Mucosa of stomach (tissue), 1 donor: ENCODE measurements around the gene AMN.

ENCODE experiments used
- H3K27me3 ChIP-seq: one replicate; pipeline ENCODE4 v1.7.0; 2013; ENCODE audit warnings: mild to moderate bottlenecking, low read length; ENCODE audit not compliant: control insufficient read depth, insufficient read depth
- H3K36me3 ChIP-seq: one replicate; pipeline ENCODE4 v1.7.0; 2013; ENCODE audit warnings: low read length; ENCODE audit not compliant: control insufficient read depth, insufficient read depth
- H3K4me1 ChIP-seq: one replicate; pipeline ENCODE4 v1.7.0; 2013; ENCODE audit warnings: mild to moderate bottlenecking, low read length; ENCODE audit not compliant: control insufficient read depth, insufficient read depth
- H3K4me3 ChIP-seq: one replicate; pipeline ENCODE4 v1.7.0; 2013; ENCODE audit warnings: low read length
- H3K9ac ChIP-seq: one replicate; pipeline ENCODE4 v1.7.0; 2013; ENCODE audit warnings: mild to moderate bottlenecking, low read length, moderate library complexity
- H3K9me3 ChIP-seq: one replicate; pipeline ENCODE4 v1.7.0; 2013; ENCODE audit warnings: mild to moderate bottlenecking, low read length, moderate library complexity; ENCODE audit not compliant: control insufficient read depth
- donor health status: Pancreatic carcinoma.

The AMN gene

DNA sequence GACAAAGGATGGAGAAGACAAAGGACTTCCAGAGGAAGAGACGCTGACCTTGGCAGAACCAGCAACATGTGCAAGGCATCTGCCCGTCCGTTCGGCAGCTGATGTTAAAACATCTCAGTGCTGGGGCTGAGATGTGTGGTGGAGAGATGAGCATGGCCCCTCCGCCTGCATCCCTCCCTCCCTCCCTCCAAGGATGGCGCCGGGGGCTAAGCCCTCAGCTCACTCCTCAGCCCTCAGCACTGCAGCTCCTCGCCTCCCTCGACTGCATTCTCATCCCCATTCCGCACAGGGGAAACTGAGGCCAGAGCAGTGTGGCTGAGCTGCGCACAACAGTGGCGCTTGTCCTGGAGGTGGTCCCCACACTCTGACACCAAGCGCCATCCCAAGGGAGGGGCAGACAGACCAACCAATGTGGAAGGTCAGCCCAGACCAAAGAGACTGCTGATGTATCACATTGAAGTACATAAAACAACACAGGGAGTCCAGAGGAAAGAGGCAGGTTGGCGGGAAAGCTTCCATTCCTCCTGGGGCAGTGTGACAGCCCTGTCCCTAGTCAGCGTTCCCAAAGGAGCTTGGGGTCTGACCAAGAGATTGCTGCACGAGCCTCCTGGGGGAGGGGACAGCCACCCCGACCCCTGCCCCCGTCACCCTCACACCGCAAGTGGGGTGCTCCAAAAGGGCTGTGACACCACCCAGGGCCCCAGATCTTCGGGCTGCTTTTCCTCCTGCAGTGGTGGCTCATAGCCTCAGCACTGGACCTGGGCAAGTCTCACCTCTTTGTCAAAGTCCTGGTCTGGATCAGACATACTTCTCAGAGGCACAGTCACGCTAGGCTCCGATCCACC, 15.1 kb downstream of the AMN start:
- Histone ChIP-seq H3K36me3 (peaks cover 5% of the 10 kb centered on the region), H3K4me1 (peaks cover 11% of the 10 kb centered on the region), H3K9me3 (no peaks in the 10 kb centered on the region), H3K9ac (no peak overlapping the region), H3K27me3 (no peaks in the 10 kb centered on the region), H3K4me3 (no peak overlapping the region)

DNA sequence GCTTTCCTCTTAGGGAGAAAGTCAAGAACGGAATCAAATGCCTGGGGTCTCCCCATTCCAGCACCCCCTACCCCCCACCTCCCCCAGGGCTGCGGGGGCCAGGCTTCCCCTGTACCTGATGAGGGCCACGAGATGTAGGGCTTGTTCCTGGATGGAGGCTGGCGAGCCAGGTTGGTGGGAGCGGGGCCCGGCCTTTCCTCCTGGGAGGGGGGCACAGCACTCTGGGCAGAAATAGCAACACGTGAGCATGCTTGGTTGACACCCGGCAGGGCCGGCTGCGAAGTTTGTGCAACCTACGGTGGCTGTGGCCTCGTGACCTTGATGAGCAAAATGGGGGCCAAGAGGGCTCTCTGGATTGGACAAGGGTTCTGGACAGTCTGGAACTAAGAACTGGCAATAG, 15.7 kb downstream of the AMN start:
- Histone ChIP-seq H3K4me1 (peaks cover 11% of the 10 kb centered on the region), H3K36me3 (peaks cover 5% of the 10 kb centered on the region), H3K27me3 (no peaks in the 10 kb centered on the region), H3K9me3 (no peaks in the 10 kb centered on the region), H3K9ac (no peak overlapping the region), H3K4me3 (no peak overlapping the region)

- Histone ChIP-seq H3K4me1 (peaks cover 11% of the 10 kb centered on the region), H3K27me3 (no peaks in the 10 kb centered on the region), H3K9ac (no peak overlapping the region), H3K9me3 (no peaks in the 10 kb centered on the region), H3K36me3 (peaks cover 5% of the 10 kb centered on the region), H3K4me3 (no peak overlapping the region)
Observed at GRCh38 chr14:102939329-102939728, 16.9 kb downstream of the AMN start.

DNA sequence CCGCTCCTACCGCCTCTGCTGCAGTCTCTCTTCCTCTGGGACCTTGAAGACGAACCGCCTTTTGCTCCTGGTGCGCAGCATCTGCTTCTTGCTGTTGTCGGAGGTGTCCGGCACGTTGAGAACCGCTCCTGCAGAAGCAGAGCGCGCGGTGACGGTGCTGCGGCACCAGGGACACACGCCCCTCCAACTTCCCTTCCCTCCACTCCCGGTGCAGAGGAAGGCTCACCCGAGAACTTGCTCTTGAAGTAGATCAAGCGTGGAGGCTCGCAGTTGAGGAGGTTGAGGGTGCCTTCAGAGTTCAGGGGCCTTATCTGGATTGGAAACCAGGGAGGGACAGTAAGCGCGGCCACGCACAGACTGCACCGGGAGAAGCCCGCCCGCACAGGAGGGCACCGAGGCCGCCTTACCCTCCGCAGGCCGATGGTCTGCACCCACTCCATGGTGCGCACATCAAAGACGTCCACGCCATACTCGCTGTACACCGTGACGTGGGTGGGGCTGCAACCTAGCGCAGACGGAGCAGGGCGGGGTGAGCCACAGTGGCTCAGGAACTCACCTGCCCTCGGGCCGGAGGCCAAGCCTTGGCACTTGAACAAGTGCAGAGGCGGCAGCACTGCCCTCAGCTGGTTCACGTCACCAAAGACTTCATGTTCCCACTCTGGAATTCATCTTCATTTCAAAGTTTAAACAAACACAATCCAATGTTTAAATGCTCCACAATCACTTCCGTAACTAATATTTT, 17.5 kb downstream of the AMN start:
- peaks cover 6% of the 10 kb centered on the region for H3K36me3 ChIP-seq
- H3K27me3 ChIP-seq: no peaks in the 10 kb centered on the region
- no peak overlapping the region for H3K9ac ChIP-seq
- H3K4me1 ChIP-seq: peaks cover 11% of the 10 kb centered on the region
- H3K9me3 ChIP-seq: no peaks in the 10 kb centered on the region
- no peak overlapping the region for H3K4me3 ChIP-seq

DNA sequence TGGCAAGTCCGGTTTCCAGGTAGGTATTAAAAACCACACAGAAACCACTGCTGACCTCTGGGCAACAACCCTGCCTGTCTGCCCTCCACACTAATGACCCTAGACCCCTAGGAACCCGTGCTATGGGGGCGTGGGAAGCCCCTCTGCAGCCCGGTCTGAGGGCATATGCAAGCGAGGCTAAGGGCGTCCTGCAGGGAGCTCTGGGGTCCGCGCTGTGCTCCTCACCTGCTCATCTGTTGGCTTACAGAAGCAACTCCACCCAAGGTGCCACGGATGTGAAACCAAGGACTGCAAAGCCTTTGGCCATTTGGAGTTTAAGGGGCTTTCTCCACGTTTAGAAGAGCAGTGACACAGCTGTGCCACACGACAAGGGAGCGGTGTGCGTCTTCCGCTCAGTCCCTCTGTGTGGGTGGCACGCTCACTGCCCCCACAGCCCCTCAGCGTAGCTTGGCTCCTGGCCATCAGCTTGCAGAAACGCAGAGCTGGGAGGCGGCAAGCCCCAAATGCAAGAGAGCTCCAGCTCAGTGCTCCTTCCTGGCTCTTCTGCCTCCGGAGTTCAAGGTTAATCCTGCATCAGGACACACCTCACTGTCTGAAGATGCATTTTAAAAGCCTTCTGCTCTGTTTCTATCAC, 18.4 kb downstream of the AMN start:
- H3K4me3 ChIP-seq: no peak overlapping the region
- no peaks in the 10 kb centered on the region for H3K27me3 ChIP-seq
- no peaks in the 10 kb centered on the region for H3K9me3 ChIP-seq
- no peak overlapping the region for H3K9ac ChIP-seq
- H3K4me1 ChIP-seq: peaks cover 11% of the 10 kb centered on the region
- peaks cover 14% of the 10 kb centered on the region for H3K36me3 ChIP-seq

DNA sequence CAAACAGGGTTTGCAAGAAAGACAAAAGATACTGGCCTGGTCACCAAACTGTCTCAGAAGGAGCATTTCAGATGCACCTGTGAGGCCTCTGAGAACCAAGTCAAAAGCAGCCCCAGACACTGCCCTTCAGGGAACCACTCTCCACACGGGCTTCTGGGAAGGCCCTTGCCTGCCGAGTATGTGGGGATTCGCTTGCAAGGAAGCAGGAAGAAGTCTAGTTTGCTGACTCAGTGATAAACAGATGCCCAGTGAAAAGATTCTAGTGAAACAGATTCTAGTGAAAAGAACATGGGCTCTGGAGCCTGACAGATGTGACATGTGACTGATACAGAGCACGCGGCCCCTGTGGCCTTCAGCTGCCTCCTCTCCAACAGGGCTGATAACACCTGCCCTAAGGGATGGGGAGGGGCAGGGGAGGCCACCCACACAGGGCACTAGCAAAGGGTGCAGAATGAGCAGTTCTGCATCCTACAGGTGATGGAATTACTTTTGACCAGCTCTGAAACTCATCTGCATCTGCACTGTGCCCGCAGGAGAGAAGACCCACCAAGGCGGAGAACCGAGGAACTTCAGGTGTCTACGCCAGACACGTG, 19.1 kb downstream of the AMN start:
- H3K9ac ChIP-seq: no peak overlapping the region

GRCh38 chr14:102942069-102942468, 19.6 kb downstream of the AMN start:
- Histone ChIP-seq H3K36me3 (peaks cover 16% of the 10 kb centered on the region), H3K9ac (no peak overlapping the region), H3K4me3 (no peak overlapping the region), H3K27me3 (no peaks in the 10 kb centered on the region), H3K9me3 (no peaks in the 10 kb centered on the region), H3K4me1 (peaks cover 11% of the 10 kb centered on the region)

More for the DNA sequence above, 19.1 kb downstream of the AMN start:
- Histone ChIP-seq H3K4me1 (peaks cover 11% of the 10 kb centered on the region), H3K9me3 (no peaks in the 10 kb centered on the region), H3K27me3 (no peaks in the 10 kb centered on the region), H3K4me3 (no peak overlapping the region), H3K36me3 (peaks cover 14% of the 10 kb centered on the region)

- Histone ChIP-seq H3K9me3 (no peaks in the 10 kb centered on the region), H3K9ac (no peak overlapping the region), H3K36me3 (peaks cover 21% of the 10 kb centered on the region), H3K4me1 (peaks cover 11% of the 10 kb centered on the region), H3K4me3 (no peak overlapping the region), H3K27me3 (no peaks in the 10 kb centered on the region)
Observed at GRCh38 chr14:102943454-102943853, 21.0 kb downstream of the AMN start.

DNA sequence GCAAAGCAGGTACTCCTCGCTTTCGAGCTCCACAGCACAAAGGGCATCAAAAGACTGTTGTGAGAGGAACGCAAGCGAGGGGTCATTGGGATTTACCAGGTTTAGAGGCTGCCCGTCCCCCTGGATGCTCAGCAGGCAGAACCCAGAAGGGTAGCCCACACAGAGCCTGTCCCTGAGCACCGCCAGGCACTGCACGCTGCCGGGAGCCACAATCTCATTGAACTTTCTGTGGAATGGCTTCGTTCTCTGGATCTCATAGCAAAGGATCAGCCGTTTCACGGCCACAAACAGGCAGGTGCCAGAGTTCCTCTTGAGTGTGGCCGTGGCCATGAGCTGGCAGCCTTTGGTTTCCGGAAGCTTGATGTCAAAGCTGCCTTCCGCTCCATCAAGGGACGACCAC, 21.5 kb downstream of the AMN start:
- no peak overlapping the region for H3K4me3 ChIP-seq
- H3K9me3 ChIP-seq: no peaks in the 10 kb centered on the region
- no peak overlapping the region for H3K9ac ChIP-seq
- H3K27me3 ChIP-seq: no peaks in the 10 kb centered on the region
- H3K4me1 ChIP-seq: peaks cover 11% of the 10 kb centered on the region
- H3K36me3 ChIP-seq: peaks cover 21% of the 10 kb centered on the region

- no peaks in the 10 kb centered on the region for H3K9me3 ChIP-seq
- H3K27me3 ChIP-seq: no peaks in the 10 kb centered on the region
- peaks cover 27% of the 10 kb centered on the region for H3K36me3 ChIP-seq
- peaks cover 10% of the 10 kb centered on the region for H3K4me1 ChIP-seq
- H3K4me3 ChIP-seq: no peak overlapping the region
- H3K9ac ChIP-seq: no peak overlapping the region
Observed at GRCh38 chr14:102944448-102945330, 22.2 kb downstream of the AMN start.
